ENCODE measurements around the gene PDK2. TPM values are rescaled to one million over a fixed set of nuclear protein-coding genes. Genes with fewer than 3 reads are reported as not detected.
A peak's percentile ranks its signal among the peaks of the same experiment; 100 is the strongest.

Gene PDK2
- total RNA-seq, 1 experiment from 2014 or later: 9.9 TPM

DNA sequence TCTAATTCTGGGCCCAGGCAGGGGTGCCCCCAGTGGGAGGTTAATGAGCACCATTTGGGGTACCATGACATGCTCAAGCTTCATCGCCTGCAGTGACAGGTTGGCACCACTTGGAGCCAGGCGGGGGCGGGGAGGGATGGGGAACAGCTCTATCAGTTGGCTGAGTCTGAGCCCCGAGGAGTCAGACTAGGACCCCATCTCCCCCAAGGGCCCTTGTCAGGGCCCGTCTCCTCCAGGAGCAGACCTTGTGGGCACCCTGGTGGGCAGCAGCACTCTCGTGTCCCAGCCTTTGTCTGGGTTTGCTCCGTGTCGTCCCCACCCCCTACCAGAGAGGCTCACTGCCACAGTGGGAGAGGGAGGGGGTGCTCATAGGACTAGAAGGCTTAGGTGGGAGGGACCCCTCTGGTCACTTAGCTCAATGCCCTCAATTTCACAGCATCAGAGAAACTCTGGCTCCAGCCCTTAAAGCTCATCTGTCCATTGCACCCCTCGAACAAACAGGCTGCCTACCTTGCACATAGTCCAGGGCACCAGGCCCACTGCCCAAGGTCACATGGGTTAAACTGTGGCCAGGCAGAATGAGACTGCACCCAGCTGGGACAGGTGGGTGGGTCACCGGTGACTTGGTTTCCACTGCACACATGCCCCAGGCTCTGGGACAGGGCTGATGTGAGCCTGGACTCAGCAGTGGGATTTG lies 51.2 kb downstream of the PDK2 start:
- Mint-ChIP-seq H3K4me1 (ENCODE audit: insufficient read depth, unreplicated experiment) (peaks cover 38% of the 10 kb centered on the region), H3K4me3 (ENCODE audit: unreplicated experiment) (no peak overlapping the region), H3K9me3 (ENCODE audit: unreplicated experiment) (no peaks in the 10 kb centered on the region), H3K36me3 (ENCODE audit: insufficient read depth, unreplicated experiment) (peaks cover 24% of the 10 kb centered on the region), H3K27ac (ENCODE audit: low read depth, unreplicated experiment) (peak overlapping the region; percentile 89), H3K27me3 (ENCODE audit: insufficient read depth, unreplicated experiment) (no peaks in the 10 kb centered on the region)
- CTCF ChIA-PET: interaction anchor here (0.6 to 1.2 kb wide), 4 partner anchors 15 to 52 kb away, joined by 3 to 8 read pairs (median 4); no protein-coding TSS in a partner anchor
- intact Hi-C loops (cut with micrococcal nuclease): no loop called here
- no TSS peak for BruUV-seq (replicated peaks)
- no peak for DNase-seq (ENCODE audit: unreplicated experiment)
- POLR2A ChIA-PET: no interaction called here
- TF ChIP-seq, protein P1, sequence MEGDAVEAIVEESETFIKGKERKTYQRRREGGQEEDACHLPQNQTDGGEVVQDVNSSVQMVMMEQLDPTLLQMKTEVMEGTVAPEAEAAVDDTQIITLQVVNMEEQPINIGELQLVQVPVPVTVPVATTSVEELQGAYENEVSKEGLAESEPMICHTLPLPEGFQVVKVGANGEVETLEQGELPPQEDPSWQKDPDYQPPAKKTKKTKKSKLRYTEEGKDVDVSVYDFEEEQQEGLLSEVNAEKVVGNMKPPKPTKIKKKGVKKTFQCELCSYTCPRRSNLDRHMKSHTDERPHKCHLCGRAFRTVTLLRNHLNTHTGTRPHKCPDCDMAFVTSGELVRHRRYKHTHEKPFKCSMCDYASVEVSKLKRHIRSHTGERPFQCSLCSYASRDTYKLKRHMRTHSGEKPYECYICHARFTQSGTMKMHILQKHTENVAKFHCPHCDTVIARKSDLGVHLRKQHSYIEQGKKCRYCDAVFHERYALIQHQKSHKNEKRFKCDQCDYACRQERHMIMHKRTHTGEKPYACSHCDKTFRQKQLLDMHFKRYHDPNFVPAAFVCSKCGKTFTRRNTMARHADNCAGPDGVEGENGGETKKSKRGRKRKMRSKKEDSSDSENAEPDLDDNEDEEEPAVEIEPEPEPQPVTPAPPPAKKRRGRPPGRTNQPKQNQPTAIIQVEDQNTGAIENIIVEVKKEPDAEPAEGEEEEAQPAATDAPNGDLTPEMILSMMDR (IDR thresholded peaks at IDR 0.05; ENCODE audit: unreplicated experiment): no peak

GRCh38 chr17:50146927-50147665 lies 51.9 kb downstream of the PDK2 start:
- intact Hi-C loops (cut with micrococcal nuclease): no loop called here
- Mint-ChIP-seq H3K27ac (ENCODE audit: low read depth, unreplicated experiment) (peak overlapping the region; percentile 89), H3K36me3 (ENCODE audit: insufficient read depth, unreplicated experiment) (peaks cover 17% of the 10 kb centered on the region), H3K4me1 (ENCODE audit: insufficient read depth, unreplicated experiment) (peaks cover 38% of the 10 kb centered on the region), H3K27me3 (ENCODE audit: insufficient read depth, unreplicated experiment) (no peaks in the 10 kb centered on the region), H3K9me3 (ENCODE audit: unreplicated experiment) (no peaks in the 10 kb centered on the region), H3K4me3 (ENCODE audit: unreplicated experiment) (peak overlapping the region; percentile 82)
- TF ChIP-seq, protein P1 (IDR thresholded peaks at IDR 0.05; ENCODE audit: unreplicated experiment): no peak
- DNase-seq (ENCODE audit: unreplicated experiment): no peak
- POLR2A ChIA-PET: interaction anchor here (5.7 kb wide), 1 partner anchor 31 kb away, joined by 35 read pairs; no protein-coding TSS in a partner anchor
- CTCF ChIA-PET: interaction anchor here (0.7 to 1.6 kb wide), 5 partner anchors 8 to 32 kb away, joined by 3 to 12 read pairs (median 3); no protein-coding TSS in a partner anchor
- BruUV-seq (replicated peaks): no TSS peak

- POLR2A ChIA-PET: interaction anchor here (0.6 to 5.7 kb wide), 8 partner anchors 13 to 91 kb away, joined by 3 to 35 read pairs (median 5); no protein-coding TSS in a partner anchor
- peak overlapping the region; percentile 89 for H3K27ac Mint-ChIP-seq (ENCODE audit: low read depth, unreplicated experiment)
- no peaks in the 10 kb centered on the region for H3K9me3 Mint-ChIP-seq (ENCODE audit: unreplicated experiment)
- peaks cover 13% of the 10 kb centered on the region for H3K36me3 Mint-ChIP-seq (ENCODE audit: insufficient read depth, unreplicated experiment)
- H3K4me1 Mint-ChIP-seq (ENCODE audit: insufficient read depth, unreplicated experiment): peaks cover 38% of the 10 kb centered on the region
- no TSS peak for BruUV-seq (replicated peaks)
- DNase-seq (ENCODE audit: unreplicated experiment): no peak
- peak overlapping the region; percentile 82 for H3K4me3 Mint-ChIP-seq (ENCODE audit: unreplicated experiment)
- no peaks in the 10 kb centered on the region for H3K27me3 Mint-ChIP-seq (ENCODE audit: insufficient read depth, unreplicated experiment)
- TF ChIP-seq, protein P1 (IDR thresholded peaks at IDR 0.05; ENCODE audit: unreplicated experiment): no peak
- CTCF ChIA-PET: interaction anchor here (1.0 to 1.6 kb wide), 9 partner anchors 9 to 55 kb away, joined by 3 to 12 read pairs (median 5); no protein-coding TSS in a partner anchor
- intact Hi-C loops (cut with micrococcal nuclease): no loop called here
Observed at GRCh38 chr17:50147841-50148225, 52.7 kb downstream of the PDK2 start.
